HepG2 (cell line): ENCODE results near the gene SGIP1.

Experiments
- BRD4 ChIP-seq: sonication (generic); formaldehyde crosslinking; IDR thresholded peaks from 2 replicates; pipeline ENCODE4 v1.4.0; 2020; ENCODE audit warnings: missing genetic modification reagents
- SP140L ChIP-seq: sonication (generic); formaldehyde crosslinking; IDR thresholded peaks from 2 replicates; pipeline ENCODE4 v1.4.0; 2020; ENCODE audit warnings: missing genetic modification reagents, borderline replicate concordance
- SUZ12 ChIP-seq: fragments of 150-350 bp; IDR thresholded peaks from 2 replicates; pipeline ENCODE4 v1.6.1; 2014; ENCODE audit warnings: low read depth, low read length
- TF ChIP-seq, protein P1 (sequence below): sonication (generic); formaldehyde crosslinking; IDR thresholded peaks from 2 replicates; pipeline ENCODE4 v1.5.1; 2020; ENCODE audit warnings: missing genetic modification reagents, mild to moderate bottlenecking, borderline replicate concordance

DNA sequence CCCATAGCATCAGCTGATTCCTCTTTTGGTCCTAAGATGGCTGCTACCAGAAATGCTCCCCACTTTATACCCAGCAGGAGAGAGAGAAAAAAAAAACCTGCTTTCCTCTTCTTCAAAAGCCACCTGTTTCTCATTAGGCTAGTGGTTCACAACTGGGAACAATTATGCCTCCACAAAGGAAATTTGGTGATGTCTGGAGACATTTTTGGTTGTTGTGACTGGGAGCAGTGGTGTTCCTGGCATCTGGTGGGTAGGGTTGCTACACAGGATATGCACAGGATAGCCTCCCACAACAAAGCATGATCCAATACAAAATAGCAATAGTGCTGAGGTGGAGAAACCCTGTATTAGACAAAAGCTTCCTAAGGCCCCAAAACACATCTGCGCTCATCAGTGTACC is 38.5 kb upstream of the SGIP1 start:
- no peak for TF ChIP-seq SUZ12
- TF ChIP-seq, protein P1, sequence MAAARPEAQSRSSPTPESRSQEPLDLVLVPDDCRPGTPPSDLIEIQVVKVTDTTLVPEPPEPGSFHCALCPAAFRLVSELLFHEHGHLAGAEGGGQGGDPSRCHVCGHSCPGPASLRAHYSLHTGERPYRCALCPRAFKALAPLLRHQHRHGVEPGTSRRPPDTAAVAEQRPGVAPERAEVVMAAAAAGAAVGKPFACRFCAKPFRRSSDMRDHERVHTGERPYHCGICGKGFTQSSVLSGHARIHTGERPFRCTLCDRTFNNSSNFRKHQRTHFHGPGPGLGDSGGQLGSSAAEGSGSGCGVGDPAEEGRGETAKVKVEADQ (CRISPR knock-in tag) = no peak
- no peak for TF ChIP-seq SP140L
- TF ChIP-seq BRD4 (CRISPR knock-in tag) = no peak
